Adipose tissue (tissue), 3 donors: Measurements from ENCODE around the gene MYLK4. TPM values are rescaled to one million over a fixed set of nuclear protein-coding genes. Genes with fewer than 3 reads are reported as not detected.

ENCODE experiments used
- H3K27ac ChIP-seq: one replicate; pipeline ENCODE4 v1.5.1; 2013; ENCODE audit warnings: low read depth, low read length
- WGBS, 3 donors: extraction: QIAGEN DNeasy Blood & Tissue Kit; methylation state at CpG; one replicate each; pipeline ENCODE4 v1.1.7; 2013; 5-methylcytosine and 5-hydroxymethylcytosine counted together
- polyA plus RNA-seq, 3 donors: library from polyadenylated mRNA; stranded (reverse); fragments of 200-250 nt; gene quantifications; one replicate each; pipeline ENCODE4 v1.2.3, GENCODE V29; 2013
- donor health status: healthy with polysubstance abuse.
- donor health status: Bipolar disorder and iron deficiency.
- donor health status: healthy.

The MYLK4 gene
- polyA plus RNA-seq, 3 donors = 0.25 to 0.34 (median 0.32) TPM

- no peak overlapping the region for H3K27ac ChIP-seq
- WGBS, 3 donors = 89 to 93% (median 92%) methylated on average over 3 of the region's 3 CpGs
These were observed 29.5 kb downstream of the MYLK4 start for GRCh38 chr6:2721219-2721618.

DNA sequence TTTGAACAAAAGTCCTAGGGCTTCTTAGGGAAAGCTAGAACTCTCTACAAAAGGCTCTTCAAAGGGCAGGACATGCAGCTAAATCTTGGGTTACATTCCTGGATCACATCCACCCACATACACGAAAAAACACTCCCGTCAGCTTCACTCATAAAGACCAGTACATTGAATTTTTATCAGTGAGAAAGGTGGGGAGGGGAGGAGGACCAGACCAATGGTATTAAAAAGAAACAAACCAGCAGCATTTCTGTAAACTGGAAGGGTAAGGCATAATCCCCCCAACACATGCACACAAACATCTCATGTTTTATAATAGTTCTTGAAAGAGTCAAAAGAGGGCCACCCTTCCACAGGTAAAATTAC is 31.6 kb downstream of the MYLK4 start:
- whole genome bisulfite sequencing, 3 donors = 40 to 69% (median 44%) methylated on average over 2 of the region's 2 CpGs

GRCh38 chr6:2718334-2719092 is 32.2 kb downstream of the MYLK4 start:
- 42 to 92% (median 45%) methylated on average over 6 of the region's 6 CpGs for WGBS, 3 donors
- H3K27ac ChIP-seq = no peak overlapping the region

More for the DNA sequence above, 31.6 kb downstream of the MYLK4 start:
- H3K27ac ChIP-seq = no peak overlapping the region

GRCh38 chr6:2716936-2717700 is 33.6 kb downstream of the MYLK4 start:
- WGBS, 3 donors = 78 to 81% (median 79%) methylated on average over 9 of the region's 9 CpGs
- no peak overlapping the region for H3K27ac ChIP-seq

DNA sequence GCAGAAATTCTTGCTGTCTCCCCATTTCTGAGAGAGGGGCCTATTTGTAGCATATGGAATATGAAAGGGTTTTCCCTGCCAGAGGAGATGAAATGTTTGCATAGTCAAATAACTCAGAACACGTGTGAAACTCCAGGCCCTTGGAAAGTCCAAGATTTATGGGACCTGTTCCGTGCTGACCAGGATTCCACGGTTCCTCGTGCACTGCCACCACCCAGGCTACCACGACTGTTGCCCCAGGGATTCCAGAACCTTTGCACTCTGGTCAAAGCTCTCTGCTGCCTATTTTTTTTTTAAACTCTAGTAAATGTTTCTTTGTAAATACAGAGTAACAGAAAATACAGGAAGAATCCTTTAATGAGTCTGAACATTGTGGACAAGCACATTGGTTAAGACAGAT is 35.0 kb downstream of the MYLK4 start:
- no peak overlapping the region for H3K27ac ChIP-seq
- WGBS, 3 donors = 64 to 85% (median 68%) methylated on average over 5 of the region's 5 CpGs

DNA sequence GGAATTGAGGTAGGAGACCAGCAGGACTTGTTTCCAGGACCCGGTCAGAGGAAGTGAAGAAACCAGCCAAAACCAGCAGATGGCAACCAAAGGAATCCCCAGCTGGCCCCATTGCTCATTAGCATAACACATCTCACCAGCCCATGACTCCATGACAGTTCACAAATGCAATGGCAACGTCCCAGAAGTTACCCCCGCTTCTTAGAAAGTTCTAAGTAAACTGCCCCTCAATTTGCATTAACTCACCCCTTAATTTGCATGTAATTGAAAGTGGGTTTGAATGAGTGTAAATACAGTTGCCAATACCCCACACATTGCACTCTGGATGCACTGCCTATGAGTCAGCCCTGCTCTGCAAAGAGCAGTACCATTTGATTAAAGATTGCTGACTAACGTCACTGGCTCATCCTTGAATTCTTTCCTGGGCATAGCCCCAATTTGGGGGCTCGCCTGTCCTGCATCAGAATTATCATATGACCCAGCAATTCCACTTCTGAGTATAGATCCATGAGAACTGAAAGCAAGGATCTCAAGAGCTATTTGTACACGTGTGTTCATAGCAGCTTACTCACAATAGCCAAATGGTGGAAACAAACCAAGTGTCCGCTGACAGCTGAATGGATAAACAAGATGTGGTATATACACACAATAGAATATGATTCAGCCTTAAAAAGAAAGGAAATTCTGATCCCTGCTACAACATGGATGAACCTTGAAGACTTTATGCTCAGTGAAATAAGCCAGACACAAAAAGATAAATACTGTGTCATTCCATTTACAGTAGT is 36.4 kb downstream of the MYLK4 start:
- no peak overlapping the region for H3K27ac ChIP-seq
- WGBS, 3 donors = 65 to 83% (median 67%) methylated on average over 7 of the region's 7 CpGs

DNA sequence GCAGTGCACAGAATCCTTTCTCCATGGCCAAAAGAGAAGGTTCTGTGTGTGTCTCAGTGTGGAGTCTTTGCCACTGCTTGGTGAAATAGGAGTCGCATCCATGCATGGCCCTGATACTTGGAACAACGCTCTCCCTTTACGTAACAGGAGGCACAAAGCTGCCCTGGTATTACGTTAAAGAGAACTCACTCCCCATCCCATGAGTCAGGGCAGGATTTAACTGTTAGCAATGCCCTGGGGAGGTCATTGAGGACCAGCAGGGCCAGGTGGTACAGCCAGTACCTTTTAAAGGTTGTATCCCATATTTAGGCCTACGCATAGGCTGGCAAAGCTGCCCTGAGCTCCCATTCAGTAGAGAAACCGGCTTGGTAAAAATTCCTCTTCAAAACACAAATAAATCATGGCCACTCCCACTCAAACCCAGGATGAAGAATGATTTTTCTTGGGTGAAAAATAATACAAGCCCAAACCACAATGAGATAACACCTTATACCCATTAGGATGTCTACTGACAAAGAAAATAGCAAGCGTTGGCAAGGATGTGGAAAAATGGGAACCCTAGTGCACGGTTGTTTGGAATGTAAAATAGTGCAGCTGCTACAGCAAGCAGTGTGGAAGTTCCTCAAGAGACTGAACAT is 37.1 kb downstream of the MYLK4 start:
- no peak overlapping the region for H3K27ac ChIP-seq
- 85 to 94% (median 89%) methylated on average over 8 of the region's 8 CpGs for WGBS, 3 donors

- 89 to 92% (median 89%) methylated on average over 5 of the region's 5 CpGs for WGBS, 3 donors
- no peak overlapping the region for H3K27ac ChIP-seq
These were observed 38.6 kb downstream of the MYLK4 start for GRCh38 chr6:2712102-2712501.

GRCh38 chr6:2710412-2710811 is 40.3 kb downstream of the MYLK4 start:
- H3K27ac ChIP-seq = no peak overlapping the region

DNA sequence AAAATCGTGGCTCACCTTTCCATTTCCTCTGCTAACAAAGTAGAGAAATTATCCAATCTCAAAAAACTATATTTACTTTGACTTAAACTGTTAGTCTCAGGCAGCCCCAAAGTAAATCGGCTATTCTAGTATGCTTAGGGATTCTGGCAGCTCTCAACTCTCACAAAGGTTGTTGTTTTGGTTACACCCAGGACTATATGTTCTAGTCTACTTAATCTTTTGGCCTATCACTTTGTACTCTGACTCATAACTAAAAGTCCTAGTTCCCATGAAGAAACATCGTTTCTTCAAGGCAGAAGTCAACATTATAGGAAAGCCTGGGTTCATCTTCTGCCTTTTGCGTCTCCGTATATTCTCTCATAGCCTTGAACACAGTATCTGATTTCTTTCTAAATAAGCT is 42.3 kb downstream of the MYLK4 start:
- 88 to 90% (median 89%) methylated on average over 5 of the region's 5 CpGs for WGBS, 3 donors
- H3K27ac ChIP-seq = no peak overlapping the region

GRCh38 chr6:2706558-2706957 is 44.2 kb downstream of the MYLK4 start:
- WGBS, 3 donors = 45 to 64% (median 50%) methylated on average over 7 of the region's 7 CpGs
- no peak overlapping the region for H3K27ac ChIP-seq

DNA sequence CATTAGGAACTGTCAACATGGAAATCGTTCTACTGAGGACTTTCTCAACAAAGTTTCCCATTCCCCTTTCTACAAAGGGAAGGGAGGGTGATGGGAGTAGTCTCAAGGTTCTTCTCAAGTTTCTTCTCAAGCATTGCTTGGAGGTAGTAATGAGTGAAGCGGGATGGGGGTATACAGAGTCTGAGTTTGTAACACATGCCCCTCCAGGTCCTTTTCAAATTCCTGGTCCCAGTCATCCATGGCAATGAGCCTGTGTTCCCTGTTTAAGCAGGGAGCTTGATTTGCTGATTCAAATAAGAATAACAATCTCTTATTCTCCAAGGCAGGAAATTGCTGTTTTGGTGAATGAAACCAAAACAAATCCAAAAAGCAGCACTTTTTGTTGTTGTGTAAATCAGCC is 45.5 kb downstream of the MYLK4 start:
- H3K27ac ChIP-seq = no peak overlapping the region
- WGBS, 3 donors = 74 to 82% (median 80%) methylated on average over 2 of the region's 2 CpGs

DNA sequence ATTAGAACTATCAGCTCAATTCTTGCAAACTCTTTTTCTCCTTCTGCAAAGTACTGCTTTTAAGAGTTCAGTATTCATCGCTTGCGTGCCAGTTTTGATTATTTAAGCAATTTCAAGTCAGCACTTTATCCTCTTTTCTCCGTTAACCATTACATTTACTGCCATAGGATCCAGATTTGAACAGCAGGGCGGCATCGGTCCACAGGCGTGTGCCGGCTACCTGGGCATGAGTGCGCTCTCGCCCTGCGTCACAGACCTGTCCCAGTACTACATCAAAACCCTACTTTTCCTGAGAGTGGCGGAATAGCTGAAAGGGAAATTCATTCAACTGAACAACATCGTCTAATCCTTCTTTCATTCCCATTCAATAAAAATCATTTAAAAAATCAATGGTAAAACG is 53.4 kb downstream of the MYLK4 start:
- WGBS, 3 donors = 71 to 91% (median 91%) methylated on average over 13 of the region's 13 CpGs
- no peak overlapping the region for H3K27ac ChIP-seq

DNA sequence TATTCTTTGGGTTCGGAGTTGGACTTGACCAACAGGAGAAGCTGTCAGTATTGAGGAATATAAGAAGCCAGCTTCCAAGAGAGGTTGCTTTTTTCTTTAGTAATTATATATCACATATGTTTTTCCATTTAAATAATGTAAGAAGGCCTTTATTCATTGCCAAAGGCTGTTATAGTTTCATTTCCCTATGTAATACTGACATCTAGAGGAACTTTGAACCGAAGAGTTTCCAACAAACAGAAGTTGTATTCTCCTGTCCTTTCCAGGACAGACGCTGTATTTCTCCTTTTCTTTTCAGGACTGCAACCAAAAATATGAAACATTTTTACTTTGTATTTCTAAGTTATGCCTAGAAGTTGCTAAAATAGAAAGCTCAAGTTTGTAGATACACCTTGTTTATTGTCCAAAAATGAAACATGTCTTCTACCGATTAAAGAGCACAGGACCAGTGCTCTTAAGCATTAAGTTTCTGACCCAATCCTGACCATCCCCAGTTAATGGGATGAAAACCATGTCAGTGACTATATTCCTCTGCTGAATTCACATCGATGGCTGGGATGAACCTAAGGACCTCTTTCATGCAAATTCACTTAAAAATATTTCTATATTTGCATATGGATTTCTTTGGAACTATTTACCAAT is 55.1 kb downstream of the MYLK4 start:
- 52 to 64% (median 54%) methylated on average over 5 of the region's 5 CpGs for WGBS, 3 donors

DNA sequence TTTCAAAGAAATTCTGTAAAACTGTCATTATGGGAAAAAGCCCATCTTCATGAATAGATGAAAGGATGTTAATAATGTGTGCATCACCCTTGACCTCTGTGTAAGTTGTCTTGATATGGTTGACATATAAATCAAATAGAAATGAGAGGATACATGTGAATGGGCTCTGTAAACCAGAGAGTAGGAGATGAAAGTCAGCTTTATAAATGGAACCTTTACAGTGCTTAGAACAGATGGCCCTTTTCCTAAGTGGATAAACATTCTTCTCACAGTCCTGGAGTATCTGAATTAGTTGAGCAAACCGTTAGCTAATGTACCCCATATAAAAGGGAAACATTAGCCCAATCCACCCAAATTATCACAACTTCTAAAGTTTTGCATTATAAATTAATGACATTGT is 57.5 kb downstream of the MYLK4 start:
- WGBS, 3 donors = 46 to 76% (median 71%) methylated on average over 1 of the region's 1 CpG
- no peak overlapping the region for H3K27ac ChIP-seq

More for the DNA sequence above, 55.1 kb downstream of the MYLK4 start:
- H3K27ac ChIP-seq = no peak overlapping the region

DNA sequence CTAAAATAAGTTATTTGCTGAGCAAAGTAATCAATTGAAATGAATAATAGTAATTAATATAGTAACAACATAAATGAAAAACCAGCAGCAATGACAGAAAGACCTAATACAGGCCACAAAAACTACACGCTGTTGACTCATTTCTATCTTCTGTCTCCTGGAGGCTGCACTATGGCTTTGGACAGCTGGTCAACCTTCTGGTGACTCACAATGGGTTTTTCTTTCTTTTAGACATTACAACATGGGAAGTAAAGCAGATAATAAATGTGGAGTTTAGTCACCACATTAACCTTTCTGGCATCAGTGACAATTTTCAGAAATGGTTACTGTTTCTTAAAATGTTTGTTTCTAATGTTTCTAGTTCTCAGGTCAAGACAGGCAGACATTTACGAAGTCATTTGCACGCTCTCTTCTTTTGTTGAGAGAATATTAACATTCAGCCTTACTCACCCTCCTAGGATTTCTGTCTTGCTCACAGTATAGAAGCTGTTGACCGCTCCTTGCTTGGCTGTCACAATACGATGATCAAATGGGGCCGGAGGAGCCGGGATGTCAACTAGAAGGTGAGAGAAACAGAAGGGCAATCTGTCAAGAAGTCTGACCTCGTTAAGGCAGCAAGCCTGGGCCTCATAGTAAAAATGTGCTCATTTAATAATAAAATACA is 62.2 kb downstream of the MYLK4 start:
- WGBS, 3 donors = 92 to 93% (median 92%) methylated on average over 8 of the region's 8 CpGs

DNA sequence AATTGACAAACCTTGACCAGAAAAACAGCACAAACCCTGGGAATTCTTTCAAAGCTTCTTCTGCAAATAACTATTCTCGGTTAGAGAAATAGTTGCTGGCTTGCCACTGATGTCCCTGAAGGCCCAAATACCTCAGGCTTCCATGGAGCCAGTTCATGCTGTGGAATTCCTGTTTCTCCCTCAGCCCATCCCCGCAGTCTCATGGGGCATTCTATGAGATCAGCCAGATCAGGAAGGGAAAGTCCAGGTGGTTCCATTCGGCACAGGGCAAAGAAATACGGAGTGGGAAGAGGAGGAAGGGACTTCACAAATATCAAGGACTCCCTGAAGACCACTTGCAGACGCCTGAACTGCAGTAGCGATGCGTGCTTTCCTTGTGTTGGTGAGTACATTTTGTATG is 63.3 kb downstream of the MYLK4 start:
- no peak overlapping the region for H3K27ac ChIP-seq
- WGBS, 3 donors = 63 to 83% (median 65%) methylated on average over 7 of the region's 7 CpGs

More for the DNA sequence above, 62.2 kb downstream of the MYLK4 start:
- no peak overlapping the region for H3K27ac ChIP-seq

GRCh38 chr6:2686515-2686914 is 64.2 kb downstream of the MYLK4 start:
- WGBS, 3 donors = 87 to 92% (median 91%) methylated on average over 11 of the region's 11 CpGs
- no peak overlapping the region for H3K27ac ChIP-seq
